GM12878 (cell line): ENCODE results near the gene PTEN.

Source experiments
- BHLHE40 ChIP-seq, 2 experiments: fragments of 450-650 bp in 1 of 2; IDR thresholded peaks; 2 replicates each; pipeline ENCODE4 v1.6.1; 2011 to 2017; ENCODE audit warnings: low read depth in 2 of 2, borderline replicate concordance in 1 of 2, improper control_type of control experiment in 1 of 2, low read length in 1 of 2, mild to moderate bottlenecking in 1 of 2
- CTCF ChIP-seq, 3 experiments: IDR thresholded peaks in 2 of 3; conservative IDR thresholded peaks in 1 of 3; 2 replicates each; pipeline ENCODE4 v1.5.1; 2011; ENCODE audit warnings: low read depth in 3 of 3, low read length in 3 of 3, mild to moderate bottlenecking in 3 of 3, control low read depth in 2 of 3, moderate library complexity in 2 of 3, inconsistent platforms in 1 of 3, mixed read lengths in 1 of 3; ENCODE audit not compliant: control insufficient read depth in 2 of 3, insufficient read depth in 1 of 3; ENCODE audit errors: extremely low read depth in 1 of 3
- ESRRA ChIP-seq: IDR thresholded peaks from 2 replicates; pipeline ENCODE4 v1.6.1; 2012; ENCODE audit warnings: mild to moderate bottlenecking, low read length, improper control_type of control experiment
- EZH2 ChIP-seq: IDR thresholded peaks from 2 replicates; pipeline ENCODE4 v1.6.1; 2012; ENCODE audit warnings: low read depth, mild to moderate bottlenecking, control low read depth, inconsistent platforms, low read length, borderline replicate concordance; ENCODE audit not compliant: control insufficient read depth
- FOXK2 ChIP-seq: fragments of 450-650 bp; IDR thresholded peaks from 2 replicates; pipeline ENCODE4 v1.6.1; 2017; ENCODE audit warnings: mild to moderate bottlenecking, moderate library complexity
- HCFC1 ChIP-seq: fragments of 150-350 bp; IDR thresholded peaks from 2 replicates; pipeline ENCODE4 v1.6.1; 2014; ENCODE audit warnings: low read length
- HDAC6 ChIP-seq: fragments of 200-600 bp; sonication (generic); IDR thresholded peaks from one replicate; pipeline ENCODE4 v1.8.0; 2017; ENCODE audit warnings: antibody characterized with exemption; ENCODE audit not compliant: unreplicated experiment
- POLR2A ChIP-seq: IDR thresholded peaks from 2 replicates; pipeline ENCODE4 v1.6.1; 2011; ENCODE audit warnings: low read depth, mild to moderate bottlenecking, low read length
- PRDM15 ChIP-seq: fragments of 450-650 bp; formaldehyde crosslinking; IDR thresholded peaks from 2 replicates; pipeline ENCODE4 v1.4.0; 2020; ENCODE audit warnings: mild to moderate bottlenecking, moderate library complexity
- RBBP5 ChIP-seq: fragments of 200-600 bp; sonication (generic); conservative IDR thresholded peaks from 2 replicates; pipeline ENCODE4 v1.6.1; 2016
- RFX5 ChIP-seq: IDR thresholded peaks from 2 replicates; pipeline ENCODE4 v1.6.1; 2011; ENCODE audit warnings: low read depth, low read length, improper control_type of control experiment
- SREBF2 ChIP-seq: IDR thresholded peaks from 2 replicates; pipeline ENCODE4 v1.6.1; 2012; ENCODE audit warnings: mild to moderate bottlenecking, low read length

DNA sequence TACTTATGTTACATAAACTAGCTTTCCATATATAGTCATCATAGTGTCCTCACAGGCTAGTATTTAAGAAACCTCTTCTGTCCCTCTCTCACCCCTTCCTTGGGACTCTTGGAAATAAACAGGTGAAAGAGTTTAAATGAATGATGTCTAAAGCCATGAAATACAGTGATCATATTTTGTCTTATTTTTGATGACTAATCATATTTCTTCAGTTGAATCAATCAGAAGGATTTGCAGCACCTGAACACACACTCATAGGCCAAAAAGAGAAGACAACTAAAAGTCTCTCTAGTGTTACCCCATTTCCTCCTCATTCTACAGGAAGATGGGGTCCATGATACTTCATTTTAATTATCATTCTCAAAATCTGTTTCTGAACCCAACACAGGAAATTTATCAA, 36.8 kb upstream of the PTEN start:
- TF ChIP-seq PRDM15 (CRISPR knock-in tag) (no peak), FOXK2 (no peak), BHLHE40 (IDR thresholded peaks at IDR 0.05; ENCODE audit: borderline replicate concordance in 1 of 2, low read depth in 2 of 2, low read length in 1 of 2) (no peak), RFX5 (no peak), CTCF (IDR thresholded peaks at IDR 0.05 in 2 of 3, conservative IDR thresholded peaks at IDR 0.05 in 1 of 3; ENCODE audit: control insufficient read depth in 2 of 3, extremely low read depth in 1 of 3, insufficient read depth in 1 of 3, low read depth in 3 of 3, low read length in 3 of 3) (no peak), EZH2 (no peak), ESRRA (no peak), HCFC1 (no peak), RBBP5 (no peak), POLR2A (no peak), HDAC6 (no peak), SREBF2 (no peak)
